Neural cell (in vitro differentiated cells): ENCODE results near the gene ACO2. TPM values are rescaled to one million over a fixed set of nuclear protein-coding genes. Genes with fewer than 3 reads are reported as not detected.
A peak's percentile ranks its signal among the peaks of the same experiment; 100 is the strongest.

Experiments
- H2AFZ ChIP-seq: fragments of 200-600, 300-800 bp; sonication (generic), shearing (Covaris generic); 2 replicates; pipeline ENCODE4 v1.6.0; 2014; ENCODE audit warnings: low read depth, mild to moderate bottlenecking, antibody characterized with exemption, low read length, moderate library complexity
- H3F3A ChIP-seq: fragments of 200-600 bp; shearing (Covaris generic); 2 replicates; pipeline ENCODE4 v1.6.1; 2016; ENCODE audit warnings: mild to moderate bottlenecking, moderate library complexity, mixed read lengths, antibody characterized with exemption, low read length; ENCODE audit not compliant: insufficient read depth, poor library complexity, severe bottlenecking
- H3K27ac ChIP-seq: fragments of 200-600, 300-800 bp; sonication (generic), shearing (Covaris generic); 2 replicates; pipeline ENCODE4 v1.5.1; 2014; ENCODE audit warnings: mild to moderate bottlenecking, low read length, moderate library complexity
- H3K27me3 ChIP-seq: fragments of 300-800, 200-600 bp; sonication (generic), shearing (Covaris generic); 2 replicates; pipeline ENCODE4 v1.6.0; 2014; ENCODE audit warnings: mild to moderate bottlenecking, low read depth, low read length, moderate library complexity; ENCODE audit not compliant: insufficient read depth
- H3K36me3 ChIP-seq: fragments of 300-800, 200-600 bp; sonication (generic), shearing (Covaris generic); 2 replicates; pipeline ENCODE4 v1.5.1; 2014; ENCODE audit warnings: mild to moderate bottlenecking, antibody characterized with exemption, low read length, moderate library complexity; ENCODE audit not compliant: insufficient read depth
- H3K4me2 ChIP-seq: fragments of 300-800, 200-600 bp; sonication (generic), shearing (Covaris generic); 2 replicates; pipeline ENCODE4 v1.6.0; 2014; ENCODE audit warnings: mild to moderate bottlenecking, low read length
- H3K4me3 ChIP-seq: fragments of 300-800, 200-600 bp; sonication (generic), shearing (Covaris generic); 2 replicates; pipeline ENCODE4 v1.5.1; 2014; ENCODE audit warnings: mild to moderate bottlenecking, low read length, moderate library complexity
- H3K79me2 ChIP-seq: fragments of 200-600 bp; shearing (Covaris generic); replicated peaks from 2 replicates; pipeline ENCODE4 v1.6.0; 2014; ENCODE audit warnings: mild to moderate bottlenecking, low read length, moderate library complexity; ENCODE audit not compliant: insufficient read depth
- H3K9ac ChIP-seq: fragments of 300-800, 200-600 bp; sonication (generic), shearing (Covaris generic); 2 replicates; pipeline ENCODE4 v1.6.1; 2016; ENCODE audit warnings: mild to moderate bottlenecking, low read length, mixed read lengths
- H3K9me2 ChIP-seq: fragments of 200-600 bp; shearing (Covaris generic); 2 replicates; pipeline ENCODE4 v1.6.1; 2016; ENCODE audit warnings: mild to moderate bottlenecking, low read length, mixed read lengths; ENCODE audit not compliant: insufficient read depth
- H3K9me3 ChIP-seq: fragments of 200-600, 300-800 bp; sonication (generic), shearing (Covaris generic); 2 replicates; pipeline ENCODE4 v1.6.1; 2016; ENCODE audit warnings: mild to moderate bottlenecking, mixed run types, low read length, moderate library complexity, mixed read lengths
- H4K20me1 ChIP-seq: fragments of 200-600 bp; shearing (Covaris generic); 2 replicates; pipeline ENCODE4 v1.6.1; 2016; ENCODE audit warnings: mild to moderate bottlenecking, mixed run types; ENCODE audit not compliant: insufficient read depth
- CTCF ChIP-seq: fragments of 450-650 bp; IDR thresholded peaks from 2 replicates; pipeline ENCODE4 v1.5.1; 2014; ENCODE audit warnings: antibody characterized with exemption, mild to moderate bottlenecking, moderate library complexity; ENCODE audit not compliant: poor library complexity, severe bottlenecking
- EP300 ChIP-seq: fragments of 450-650 bp; conservative IDR thresholded peaks from 2 replicates; pipeline ENCODE4 v1.6.1; 2014; ENCODE audit warnings: antibody characterized with exemption, mild to moderate bottlenecking, moderate library complexity; ENCODE audit not compliant: poor library complexity, severe bottlenecking
- EZH2 ChIP-seq: fragments of 200-600, 300-800 bp; shearing (Covaris generic), sonication (generic); IDR thresholded peaks from 2 replicates; pipeline ENCODE4 v1.6.1; 2014; ENCODE audit warnings: antibody characterized with exemption, low read length, borderline replicate concordance, mild to moderate bottlenecking; ENCODE audit not compliant: insufficient read depth, poor library complexity, severe bottlenecking
- MXI1 ChIP-seq: fragments of 450-650 bp; conservative IDR thresholded peaks from 2 replicates; pipeline ENCODE4 v1.6.1; 2014; ENCODE audit warnings: antibody characterized with exemption, mild to moderate bottlenecking; ENCODE audit not compliant: poor library complexity, severe bottlenecking
- POLR2AphosphoS5 ChIP-seq: IDR thresholded peaks from 2 replicates; pipeline ENCODE4 v1.6.1; 2012
- RAD21 ChIP-seq: fragments of 450-650 bp; conservative IDR thresholded peaks from 2 replicates; pipeline ENCODE4 v1.6.1; 2014; ENCODE audit warnings: antibody characterized with exemption, mild to moderate bottlenecking, moderate library complexity
- REST ChIP-seq: IDR thresholded peaks from 2 replicates; pipeline ENCODE4 v1.6.1; 2012; ENCODE audit warnings: borderline replicate concordance
- SMC3 ChIP-seq: fragments of 450-650 bp; conservative IDR thresholded peaks from 2 replicates; pipeline ENCODE4 v1.6.1; 2014; ENCODE audit warnings: antibody characterized with exemption, mild to moderate bottlenecking, moderate library complexity; ENCODE audit not compliant: poor library complexity
- TAF1 ChIP-seq: IDR thresholded peaks from 2 replicates; pipeline ENCODE4 v1.6.1; 2012; ENCODE audit warnings: low read depth
- polyA plus RNA-seq: library from polyadenylated mRNA; depleted of rRNA; stranded (reverse); fragments of >200 nt; gene quantifications from 2 replicates; pipeline ENCODE4 v1.2.3, GENCODE V29; 2014

The ACO2 gene
- polyA plus RNA-seq, 1 donor from 2014 or later = 72.3 TPM

- peak overlapping the region; percentile 98 for H3K4me3 ChIP-seq
- no peaks in the 10 kb centered on the region for H3K9me2 ChIP-seq
- peaks cover 76% of the 10 kb centered on the region for H3K79me2 ChIP-seq
- H3K27ac ChIP-seq = no peak overlapping the region
- H3K27me3 ChIP-seq = no peaks in the 10 kb centered on the region
- H3F3A ChIP-seq = no peaks in the 10 kb centered on the region
- no peak overlapping the region for H2AFZ ChIP-seq
- no peak overlapping the region for H3K9ac ChIP-seq
- H3K4me2 ChIP-seq = no peak overlapping the region
- TF ChIP-seq REST (no peak), CTCF (no peak), EP300 (no peak), TAF1 (no peak), POLR2AphosphoS5 (no peak), MXI1 (no peak), SMC3 (no peak), EZH2 (no peak), RAD21 (no peak)
- H3K9me3 ChIP-seq = no peaks in the 10 kb centered on the region
- H3K36me3 ChIP-seq = no peaks in the 10 kb centered on the region
- H4K20me1 ChIP-seq = no peaks in the 10 kb centered on the region
Measured at GRCh38 chr22:41471568-41471967, 2.7 kb downstream of the ACO2 start.

GRCh38 chr22:41474872-41475451 is 6.0 kb downstream of the ACO2 start:
- Histone ChIP-seq H3K4me3 (no peak overlapping the region), H3K9ac (no peak overlapping the region), H3K9me2 (no peaks in the 10 kb centered on the region), H3F3A (peaks cover 4% of the 10 kb centered on the region), H3K27ac (no peak overlapping the region), H4K20me1 (no peaks in the 10 kb centered on the region), H3K4me2 (no peak overlapping the region), H3K36me3 (no peaks in the 10 kb centered on the region), H2AFZ (no peak overlapping the region), H3K27me3 (no peaks in the 10 kb centered on the region), H3K9me3 (no peaks in the 10 kb centered on the region), H3K79me2 (peaks cover 67% of the 10 kb centered on the region)
- TF ChIP-seq RAD21 (no peak), SMC3 (no peak)

GRCh38 chr22:41478473-41478872 is 9.6 kb downstream of the ACO2 start:
- H4K20me1 ChIP-seq = no peaks in the 10 kb centered on the region
- H3K4me3 ChIP-seq = peak overlapping the region; percentile 63
- TF ChIP-seq EP300 (no peak), CTCF (no peak), RAD21 (no peak), SMC3 (no peak), EZH2 (no peak), MXI1 (no peak), POLR2AphosphoS5 (no peak), REST (no peak), TAF1 (no peak)
- H3K36me3 ChIP-seq = no peaks in the 10 kb centered on the region
- H3K4me2 ChIP-seq = no peak overlapping the region
- no peak overlapping the region for H2AFZ ChIP-seq
- peak overlapping the region; percentile 80 for H3K9ac ChIP-seq
- peak overlapping the region; percentile 98 for H3K27ac ChIP-seq
- no peaks in the 10 kb centered on the region for H3K9me2 ChIP-seq
- H3K27me3 ChIP-seq = no peaks in the 10 kb centered on the region
- H3K79me2 ChIP-seq = peaks cover 64% of the 10 kb centered on the region
- peaks cover 4% of the 10 kb centered on the region for H3F3A ChIP-seq
- no peaks in the 10 kb centered on the region for H3K9me3 ChIP-seq
